Measurements from ENCODE around the gene BUD23. TPM values are rescaled to one million over a fixed set of nuclear protein-coding genes. Genes with fewer than 3 reads are reported as not detected.

BUD23 gene
- total and polyA plus RNA-seq, 2 donors (not counting 3 experiments of a cell fraction or from before 2014, with no cell fraction given): 62.1 to 64.6 TPM

DNA sequence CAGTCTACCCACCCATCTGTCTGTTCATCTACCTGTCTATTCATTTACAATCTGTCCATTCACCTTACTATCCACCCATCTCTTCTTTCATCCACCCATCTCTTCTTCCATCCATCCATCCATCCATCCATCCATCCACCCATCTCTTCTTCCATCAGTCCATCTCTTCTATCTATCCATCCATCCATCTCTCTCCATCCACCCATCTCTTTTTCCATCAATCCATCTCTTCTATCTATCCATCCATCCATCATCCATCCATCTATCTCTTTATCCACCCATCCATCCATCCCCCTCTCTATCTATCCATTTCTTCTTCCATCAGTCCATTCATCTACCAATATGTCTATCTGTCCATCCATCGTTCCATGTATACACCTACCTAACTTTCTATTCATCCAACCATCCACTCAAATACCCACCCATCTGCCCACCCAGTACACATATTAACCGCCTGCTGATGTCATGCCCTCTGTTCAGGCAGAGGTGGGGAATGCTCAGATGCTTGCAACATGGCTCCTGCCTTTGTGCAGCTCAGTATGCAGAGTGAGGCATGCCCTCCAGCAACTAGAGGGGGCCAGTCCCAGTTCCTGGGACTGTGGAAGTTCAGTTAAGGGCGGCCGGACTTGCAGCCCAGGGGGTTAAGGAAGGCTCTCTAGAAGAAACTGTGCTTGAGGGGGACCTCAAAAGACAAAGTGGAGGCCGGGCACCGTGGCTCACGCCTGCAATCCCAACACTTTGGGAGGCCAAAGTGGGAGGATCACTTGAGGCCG, 47.8 kb upstream of the BUD23 start:
- no TSS peak for BruUV-seq (replicated peaks)
- H3K4me1 ChIP-seq (ENCODE audit: control insufficient read depth, extremely low read depth, insufficient read depth, low read length): no peaks in the 10 kb centered on the region
- no peaks in the 10 kb centered on the region for H3K9me3 ChIP-seq (replicated peaks; ENCODE audit: control insufficient read depth, insufficient read depth, low read length)
- DNase-seq (ENCODE audit: low read depth, low spot score): no peak
- H3K79me2 ChIP-seq (ENCODE audit: control insufficient read depth, insufficient read depth, low read length): no peaks in the 10 kb centered on the region
- no peak overlapping the region for H3K4me2 ChIP-seq (ENCODE audit: insufficient read depth, low read length)
- no peak for FAIRE-seq
- ChIA-PET POLR2A (no interaction called here), CTCF (interaction anchor here (0.9 to 1.0 kb wide), 2 partner anchors 29 to 219 kb away, joined by 3 read pairs; no protein-coding TSS in a partner anchor)
- dilution Hi-C loops (cut with MboI; ENCODE audit: extremely low pct_ligation_motif_present, low sequenced_read_pairs): no loop called here
- peaks cover 0 to 7% of the 10 kb centered on the region in 2 experiments for H3K27me3 ChIP-seq (ENCODE audit: control insufficient read depth in 2 of 2, insufficient read depth in 2 of 2, low read length in 2 of 2)
- no peak overlapping the region for H3K4me3 ChIP-seq (replicated peaks in 1 of 3; ENCODE audit: insufficient read depth in 1 of 3, low read depth in 1 of 3, low read length in 3 of 3)
- no peak overlapping the region for H2AFZ ChIP-seq (ENCODE audit: low read depth, low read length)
- H3K27ac ChIP-seq (ENCODE audit: insufficient read depth, low read depth, low read length): no peak overlapping the region
- intact Hi-C loops (cut with micrococcal nuclease): no loop called here
- no peaks in the 10 kb centered on the region for H4K20me1 ChIP-seq (replicated peaks; ENCODE audit: control insufficient read depth, extremely low read depth, insufficient read depth, low read length)
- no peaks in the 10 kb centered on the region for H3K9me1 ChIP-seq (replicated peaks; ENCODE audit: control insufficient read depth, extremely low read depth, insufficient read depth, low read length)
- H3K9ac ChIP-seq (replicated peaks; ENCODE audit: extremely low read depth, insufficient read depth, low read length): no peak overlapping the region
- TF ChIP-seq POLR2A (IDR thresholded peaks at IDR 0.05; ENCODE audit: low read depth, low read length) (no peak), GATA2 (IDR thresholded peaks at IDR 0.05; ENCODE audit: insufficient read depth, insufficient read length, low read depth, low read length) (no peak), FOS (IDR thresholded peaks at IDR 0.05; ENCODE audit: borderline replicate concordance, insufficient read depth, low read length) (no peak), JUN (IDR thresholded peaks at IDR 0.05; ENCODE audit: borderline replicate concordance, insufficient read depth, insufficient read length, low read depth) (no peak), MYC (IDR thresholded peaks at IDR 0.05; ENCODE audit: low read depth, low read length) (no peak), EZH2 (IDR thresholded peaks at IDR 0.05; ENCODE audit: borderline replicate concordance, low read depth, low read length, severe bottlenecking) (no peak), POLR2AphosphoS5 (IDR thresholded peaks at IDR 0.05; ENCODE audit: insufficient read depth, low read depth, low read length) (no peak)
- TF ChIP-seq, protein P1, sequence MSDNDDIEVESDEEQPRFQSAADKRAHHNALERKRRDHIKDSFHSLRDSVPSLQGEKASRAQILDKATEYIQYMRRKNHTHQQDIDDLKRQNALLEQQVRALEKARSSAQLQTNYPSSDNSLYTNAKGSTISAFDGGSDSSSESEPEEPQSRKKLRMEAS (IDR thresholded peaks at IDR 0.05; ENCODE audit: insufficient read depth, insufficient read length): no peak
- TF ChIP-seq, protein P2, sequence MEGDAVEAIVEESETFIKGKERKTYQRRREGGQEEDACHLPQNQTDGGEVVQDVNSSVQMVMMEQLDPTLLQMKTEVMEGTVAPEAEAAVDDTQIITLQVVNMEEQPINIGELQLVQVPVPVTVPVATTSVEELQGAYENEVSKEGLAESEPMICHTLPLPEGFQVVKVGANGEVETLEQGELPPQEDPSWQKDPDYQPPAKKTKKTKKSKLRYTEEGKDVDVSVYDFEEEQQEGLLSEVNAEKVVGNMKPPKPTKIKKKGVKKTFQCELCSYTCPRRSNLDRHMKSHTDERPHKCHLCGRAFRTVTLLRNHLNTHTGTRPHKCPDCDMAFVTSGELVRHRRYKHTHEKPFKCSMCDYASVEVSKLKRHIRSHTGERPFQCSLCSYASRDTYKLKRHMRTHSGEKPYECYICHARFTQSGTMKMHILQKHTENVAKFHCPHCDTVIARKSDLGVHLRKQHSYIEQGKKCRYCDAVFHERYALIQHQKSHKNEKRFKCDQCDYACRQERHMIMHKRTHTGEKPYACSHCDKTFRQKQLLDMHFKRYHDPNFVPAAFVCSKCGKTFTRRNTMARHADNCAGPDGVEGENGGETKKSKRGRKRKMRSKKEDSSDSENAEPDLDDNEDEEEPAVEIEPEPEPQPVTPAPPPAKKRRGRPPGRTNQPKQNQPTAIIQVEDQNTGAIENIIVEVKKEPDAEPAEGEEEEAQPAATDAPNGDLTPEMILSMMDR (IDR thresholded peaks at IDR 0.05; ENCODE audit: extremely low read depth in 1 of 2, insufficient read depth in 1 of 2, low read depth in 1 of 2, low read length in 2 of 2): no peak
- H3K36me3 ChIP-seq (ENCODE audit: control insufficient read depth in 2 of 2, extremely low read depth in 1 of 2, insufficient read depth in 2 of 2, low read length in 2 of 2): no peaks in the 10 kb centered on the region

Data from endothelial cell of umbilical vein (primary cell).